ENCODE results near the gene MLLT3.

GRCh38 chr9:20402273-20402875, 219.9 kb downstream of the MLLT3 start:
- no peak for TF ChIP-seq EZH2 (IDR thresholded peaks at IDR 0.05; ENCODE audit: insufficient read depth, poor library complexity, severe bottlenecking)
- TF ChIP-seq EZH2phosphoT487 (IDR thresholded peaks at IDR 0.05; ENCODE audit: insufficient read depth, low read depth), result no peak

All from GM23248 (cell line).